ENCODE data around the gene C1orf116.

Gene C1orf116

GRCh38 chr1:207032528-207033017, at the start of gene C1orf116:
Gene C1orf116 (minus strand): TSS chr1:207032756. CDS start chr1:207027598, 5,158 bp downstream.
- peak; percentile 65 for DNase-seq (ENCODE audit: low spot score)

GRCh38 chr1:207081806-207082205, 49.2 kb upstream of the C1orf116 start:
- DNase-seq (ENCODE audit: low spot score), result no peak

- no peak for DNase-seq (ENCODE audit: low spot score)
Measured at GRCh38 chr1:207081088-207081487, 48.5 kb upstream of the C1orf116 start.

GRCh38 chr1:207079706-207080241, 47.2 kb upstream of the C1orf116 start:
- DNase-seq (ENCODE audit: low spot score), result no peak

GRCh38 chr1:207078578-207079132, 46.1 kb upstream of the C1orf116 start:
- no peak for DNase-seq (ENCODE audit: low spot score)

- DNase-seq (ENCODE audit: low spot score), result peak; percentile 55
Measured at GRCh38 chr1:207077470-207078377, 45.2 kb upstream of the C1orf116 start.

- no peak for DNase-seq (ENCODE audit: low spot score)
Measured at GRCh38 chr1:207077012-207077411, 44.5 kb upstream of the C1orf116 start.

GRCh38 chr1:207076181-207076955, 43.8 kb upstream of the C1orf116 start:
- no peak for DNase-seq (ENCODE audit: low spot score)

- DNase-seq (ENCODE audit: low spot score), result no peak
Measured at GRCh38 chr1:207073906-207074820, 41.6 kb upstream of the C1orf116 start.

GRCh38 chr1:207072233-207072632, 39.7 kb upstream of the C1orf116 start:
- DNase-seq (ENCODE audit: low spot score), result no peak

GRCh38 chr1:207071426-207071825, 38.9 kb upstream of the C1orf116 start:
- DNase-seq (ENCODE audit: low spot score), result no peak

GRCh38 chr1:207070811-207071210, 38.3 kb upstream of the C1orf116 start:
- DNase-seq (ENCODE audit: low spot score), result no peak

- no peak for DNase-seq (ENCODE audit: low spot score)
Measured at GRCh38 chr1:207069858-207070506, 37.4 kb upstream of the C1orf116 start.

- DNase-seq (ENCODE audit: low spot score), result no peak
Measured at GRCh38 chr1:207069061-207069460, 36.5 kb upstream of the C1orf116 start.

- no peak for DNase-seq (ENCODE audit: low spot score)
Measured at GRCh38 chr1:207067665-207068064, 35.1 kb upstream of the C1orf116 start.

- no peak for DNase-seq (ENCODE audit: low spot score)
Measured at GRCh38 chr1:207067185-207067584, 34.6 kb upstream of the C1orf116 start.

GRCh38 chr1:207064561-207064960, 32.0 kb upstream of the C1orf116 start:
- DNase-seq (ENCODE audit: low spot score), result no peak

GRCh38 chr1:207063014-207063413, 30.5 kb upstream of the C1orf116 start:
- DNase-seq (ENCODE audit: low spot score), result no peak

GRCh38 chr1:207062058-207062457, 29.5 kb upstream of the C1orf116 start:
- DNase-seq (ENCODE audit: low spot score), result no peak

GRCh38 chr1:207060596-207060995, 28.0 kb upstream of the C1orf116 start:
- DNase-seq (ENCODE audit: low spot score), result no peak

GRCh38 chr1:207059881-207060280, 27.3 kb upstream of the C1orf116 start:
- no peak for DNase-seq (ENCODE audit: low spot score)

Data from HuH-7 (cell line).